ENCODE results near the gene TRNP1. TPM values are rescaled to one million over a fixed set of nuclear protein-coding genes. Genes with fewer than 3 reads are reported as not detected.
A peak's percentile ranks its signal among the peaks of the same experiment; 100 is the strongest.

TRNP1 gene
- total and polyA plus RNA-seq, 4 donors: 15.0 to 30.8 (median 15.7) TPM

DNA sequence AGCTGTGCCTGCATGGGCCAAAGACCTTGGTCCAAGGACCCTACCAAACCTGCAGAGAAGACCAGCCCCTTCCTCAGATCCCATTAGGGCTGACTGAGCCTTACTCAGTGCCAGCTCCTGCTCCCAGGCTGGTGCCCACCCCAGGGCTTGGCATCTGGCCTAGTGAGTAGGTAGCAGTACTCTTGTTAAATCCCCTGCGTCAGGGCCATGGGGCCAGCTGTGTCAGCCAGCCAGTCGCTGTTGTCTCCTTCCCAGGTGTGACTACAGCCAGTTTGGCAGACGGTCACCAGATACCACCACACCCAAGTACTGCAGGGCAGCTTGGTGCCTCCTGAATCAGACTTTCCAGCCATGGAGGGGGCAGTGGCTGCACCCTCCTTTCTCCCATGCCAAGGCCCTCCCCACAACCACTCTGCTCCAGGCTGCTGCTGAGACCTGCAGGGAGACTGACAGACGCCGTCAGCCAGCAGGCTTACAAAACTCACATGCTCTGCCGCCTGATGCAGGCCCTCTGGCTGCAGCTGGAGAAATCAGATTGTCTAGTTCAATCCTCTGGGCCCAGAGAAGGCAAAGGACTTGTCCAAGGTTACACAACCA lies 16.2 kb downstream of the TRNP1 start:
- Histone ChIP-seq H3K27ac (ENCODE audit: low read depth in 1 of 2, low read length in 2 of 2) (peak overlapping the region; percentile 52 to 85), H3K4me3 (ENCODE audit: low read length in 2 of 2) (peak overlapping the region; percentile 85 to 88), H3K9me3 (ENCODE audit: control insufficient read depth, low read length) (no peaks in the 10 kb centered on the region), H3K27me3 (ENCODE audit: control insufficient read depth in 1 of 2, insufficient read depth in 2 of 2, low read length in 1 of 2) (no peaks in the 10 kb centered on the region), H3K4me1 (ENCODE audit: control insufficient read depth in 1 of 2, insufficient read depth in 2 of 2, low read length in 2 of 2) (no peaks in the 10 kb centered on the region), H3K36me3 (ENCODE audit: control insufficient read depth in 1 of 2, insufficient read depth in 2 of 2, low read length in 1 of 2) (peaks cover 0 to 9% of the 10 kb centered on the region in 2 donors)
- 8 to 10% methylated on average over 6 of the region's 6 CpGs for WGBS, 2 donors
- peak in 1 of 2 donors; percentile 57 for DNase-seq
- no peak for ATAC-seq (ENCODE audit: low FRiP score)
- intact Hi-C loops (cut with DNase I): loop anchor here in 1 of 2 donors (1.0 kb wide), 1 partner anchor 8 kb away; no protein-coding TSS in a partner anchor

DNA sequence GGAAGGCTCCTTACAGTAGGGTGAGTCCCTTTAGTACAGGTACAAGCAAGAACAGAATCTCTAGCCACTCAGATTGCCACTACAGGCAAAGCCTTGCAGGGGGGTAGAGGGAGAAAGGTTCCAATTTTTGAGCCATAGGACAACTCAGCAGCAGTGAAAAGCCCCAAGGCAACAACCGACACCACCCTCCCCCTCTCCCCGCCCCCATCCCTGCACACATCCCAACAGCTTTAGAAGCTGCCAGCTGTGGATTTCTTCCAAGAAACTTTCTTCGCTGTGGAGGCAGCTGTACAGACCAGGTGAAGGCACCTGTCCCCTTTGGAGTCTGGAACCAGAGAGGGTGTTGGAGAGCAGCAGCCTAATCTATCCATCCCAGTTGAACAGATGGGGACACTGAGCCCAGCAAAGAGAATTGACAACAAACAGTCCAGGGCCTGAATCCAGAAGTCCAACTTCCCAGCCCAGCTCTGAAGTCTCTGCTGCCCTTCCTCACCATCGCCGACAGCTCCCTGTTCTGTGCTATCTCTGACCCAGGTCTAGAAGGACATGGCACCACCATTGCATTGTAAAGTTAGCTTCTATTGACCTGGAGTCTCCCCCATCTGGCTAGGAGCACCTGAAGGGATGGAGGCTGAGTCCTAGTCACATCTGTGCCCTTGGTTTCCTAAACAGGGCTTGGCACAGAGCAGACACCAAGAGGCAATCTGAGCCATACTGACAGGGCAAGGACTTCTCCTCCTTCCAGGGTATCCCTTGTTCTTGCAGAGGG lies 16.9 kb downstream of the TRNP1 start:
- peak overlapping the region; percentile 85 to 88 for H3K4me3 ChIP-seq (ENCODE audit: low read length in 2 of 2)
- intact Hi-C loops (cut with DNase I): loop anchor here in 1 of 2 donors (1.0 kb wide), 1 partner anchor 9 kb away; no protein-coding TSS in a partner anchor
- peaks cover 0 to 9% of the 10 kb centered on the region in 2 donors for H3K36me3 ChIP-seq (ENCODE audit: control insufficient read depth in 1 of 2, insufficient read depth in 2 of 2, low read length in 1 of 2)
- H3K4me1 ChIP-seq (ENCODE audit: control insufficient read depth in 1 of 2, insufficient read depth in 2 of 2, low read length in 2 of 2): no peaks in the 10 kb centered on the region
- no peaks in the 10 kb centered on the region for H3K9me3 ChIP-seq (ENCODE audit: control insufficient read depth, low read length)
- H3K27ac ChIP-seq (ENCODE audit: low read depth in 1 of 2, low read length in 2 of 2): peak overlapping the region; percentile 52 to 85
- no peak for DNase-seq
- 19 to 28% methylated on average over 5 of the region's 5 CpGs for WGBS, 2 donors
- H3K27me3 ChIP-seq (ENCODE audit: control insufficient read depth in 1 of 2, insufficient read depth in 2 of 2, low read length in 1 of 2): no peaks in the 10 kb centered on the region
- no peak for ATAC-seq (ENCODE audit: low FRiP score)

GRCh38 chr1:27011058-27011764 lies 17.7 kb downstream of the TRNP1 start:
- peak overlapping the region; percentile 52 to 85 for H3K27ac ChIP-seq (ENCODE audit: low read depth in 1 of 2, low read length in 2 of 2)
- H3K27me3 ChIP-seq (ENCODE audit: control insufficient read depth in 1 of 2, insufficient read depth in 2 of 2, low read length in 1 of 2): no peaks in the 10 kb centered on the region
- H3K9me3 ChIP-seq (ENCODE audit: control insufficient read depth, low read length): no peaks in the 10 kb centered on the region
- ATAC-seq (ENCODE audit: low FRiP score) (no peak), DNase-seq (peak; percentile 79 to 93)
- intact Hi-C loops (cut with DNase I): no loop called here
- no peaks in the 10 kb centered on the region for H3K4me1 ChIP-seq (ENCODE audit: control insufficient read depth in 1 of 2, insufficient read depth in 2 of 2, low read length in 2 of 2)
- H3K36me3 ChIP-seq (ENCODE audit: control insufficient read depth in 1 of 2, insufficient read depth in 2 of 2, low read length in 1 of 2): peaks cover 0 to 4% of the 10 kb centered on the region in 2 donors
- WGBS, 2 donors: 22 to 24% methylated on average over 15 of the region's 15 CpGs
- peak overlapping the region; percentile 85 to 88 for H3K4me3 ChIP-seq (ENCODE audit: low read length in 2 of 2)

GRCh38 chr1:27011976-27012563 lies 18.6 kb downstream of the TRNP1 start:
- no peaks in the 10 kb centered on the region for H3K36me3 ChIP-seq (ENCODE audit: control insufficient read depth in 1 of 2, insufficient read depth in 2 of 2, low read length in 1 of 2)
- WGBS, 2 donors: 8 to 16% methylated on average over 24 of the region's 24 CpGs
- H3K27me3 ChIP-seq (ENCODE audit: control insufficient read depth in 1 of 2, insufficient read depth in 2 of 2, low read length in 1 of 2): no peaks in the 10 kb centered on the region
- no peaks in the 10 kb centered on the region for H3K9me3 ChIP-seq (ENCODE audit: control insufficient read depth, low read length)
- H3K27ac ChIP-seq (ENCODE audit: low read depth in 1 of 2, low read length in 2 of 2): peak overlapping the region in 1 of 2 donors; percentile 85
- intact Hi-C loops (cut with DNase I): loop anchor here in 1 of 2 donors (2.0 kb wide), 1 partner anchor 15 kb away; no protein-coding TSS in a partner anchor
- H3K4me1 ChIP-seq (ENCODE audit: control insufficient read depth in 1 of 2, insufficient read depth in 2 of 2, low read length in 2 of 2): no peaks in the 10 kb centered on the region
- DNase-seq (peak in 1 of 2 donors; percentile 56), ATAC-seq (ENCODE audit: low FRiP score) (peak; percentile 1)
- H3K4me3 ChIP-seq (ENCODE audit: low read length in 2 of 2): peak overlapping the region; percentile 85 to 88

- H3K9me3 ChIP-seq (ENCODE audit: control insufficient read depth, low read length): no peaks in the 10 kb centered on the region
- H3K4me1 ChIP-seq (ENCODE audit: control insufficient read depth in 1 of 2, insufficient read depth in 2 of 2, low read length in 2 of 2): no peaks in the 10 kb centered on the region
- WGBS, 2 donors: 49 to 80% methylated on average over 2 to 3 of the region's 3 CpGs
- no peak overlapping the region for H3K27ac ChIP-seq (ENCODE audit: low read depth in 1 of 2, low read length in 2 of 2)
- DNase-seq (no peak), ATAC-seq (ENCODE audit: low FRiP score) (no peak)
- no peak overlapping the region for H3K4me3 ChIP-seq (ENCODE audit: low read length in 2 of 2)
- intact Hi-C loops (cut with DNase I): no loop called here
- H3K36me3 ChIP-seq (ENCODE audit: control insufficient read depth in 1 of 2, insufficient read depth in 2 of 2, low read length in 1 of 2): no peaks in the 10 kb centered on the region
- no peaks in the 10 kb centered on the region for H3K27me3 ChIP-seq (ENCODE audit: control insufficient read depth in 1 of 2, insufficient read depth in 2 of 2, low read length in 1 of 2)
Observed at GRCh38 chr1:27015260-27015659, 21.8 kb downstream of the TRNP1 start.

GRCh38 chr1:27016376-27016775 lies 22.9 kb downstream of the TRNP1 start:
- no peaks in the 10 kb centered on the region for H3K36me3 ChIP-seq (ENCODE audit: control insufficient read depth in 1 of 2, insufficient read depth in 2 of 2, low read length in 1 of 2)
- DNase-seq (no peak), ATAC-seq (ENCODE audit: low FRiP score) (no peak)
- no peaks in the 10 kb centered on the region for H3K4me1 ChIP-seq (ENCODE audit: control insufficient read depth in 1 of 2, insufficient read depth in 2 of 2, low read length in 2 of 2)
- H3K27me3 ChIP-seq (ENCODE audit: control insufficient read depth in 1 of 2, insufficient read depth in 2 of 2, low read length in 1 of 2): no peaks in the 10 kb centered on the region
- 100% methylated on average over 1 of the region's 1 CpG for WGBS, 2 donors
- no peaks in the 10 kb centered on the region for H3K9me3 ChIP-seq (ENCODE audit: control insufficient read depth, low read length)
- intact Hi-C loops (cut with DNase I): no loop called here
- H3K4me3 ChIP-seq (ENCODE audit: low read length in 2 of 2): no peak overlapping the region
- H3K27ac ChIP-seq (ENCODE audit: low read depth in 1 of 2, low read length in 2 of 2): no peak overlapping the region

DNA sequence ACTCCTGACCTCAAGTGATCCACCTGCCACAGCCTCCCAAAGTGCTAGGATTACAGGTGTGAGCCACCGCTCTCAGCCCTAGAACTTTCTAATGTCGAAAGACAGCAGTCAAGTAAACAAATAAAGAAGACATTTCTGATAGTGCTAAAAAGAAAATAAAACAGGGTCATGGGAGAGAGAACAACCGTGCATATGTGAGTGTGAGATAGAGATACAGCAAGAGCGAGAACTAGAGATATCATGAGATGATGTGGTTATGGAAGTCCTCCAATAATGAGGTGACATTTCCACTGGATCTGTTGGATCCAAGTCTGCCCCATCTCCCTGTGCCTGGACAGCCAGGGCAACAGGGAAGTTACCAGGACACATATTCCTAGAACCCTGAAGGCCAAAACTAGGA lies 23.7 kb downstream of the TRNP1 start:
- ATAC-seq (ENCODE audit: low FRiP score) (no peak), DNase-seq (no peak)
- 91 to 93% methylated on average over 4 of the region's 4 CpGs for WGBS, 2 donors
- no peak overlapping the region for H3K27ac ChIP-seq (ENCODE audit: low read depth in 1 of 2, low read length in 2 of 2)
- H3K9me3 ChIP-seq (ENCODE audit: control insufficient read depth, low read length): no peaks in the 10 kb centered on the region
- H3K4me3 ChIP-seq (ENCODE audit: low read length in 2 of 2): no peak overlapping the region
- H3K36me3 ChIP-seq (ENCODE audit: control insufficient read depth in 1 of 2, insufficient read depth in 2 of 2, low read length in 1 of 2): no peaks in the 10 kb centered on the region
- no peaks in the 10 kb centered on the region for H3K27me3 ChIP-seq (ENCODE audit: control insufficient read depth in 1 of 2, insufficient read depth in 2 of 2, low read length in 1 of 2)
- H3K4me1 ChIP-seq (ENCODE audit: control insufficient read depth in 1 of 2, insufficient read depth in 2 of 2, low read length in 2 of 2): no peaks in the 10 kb centered on the region
- intact Hi-C loops (cut with DNase I): no loop called here

DNA sequence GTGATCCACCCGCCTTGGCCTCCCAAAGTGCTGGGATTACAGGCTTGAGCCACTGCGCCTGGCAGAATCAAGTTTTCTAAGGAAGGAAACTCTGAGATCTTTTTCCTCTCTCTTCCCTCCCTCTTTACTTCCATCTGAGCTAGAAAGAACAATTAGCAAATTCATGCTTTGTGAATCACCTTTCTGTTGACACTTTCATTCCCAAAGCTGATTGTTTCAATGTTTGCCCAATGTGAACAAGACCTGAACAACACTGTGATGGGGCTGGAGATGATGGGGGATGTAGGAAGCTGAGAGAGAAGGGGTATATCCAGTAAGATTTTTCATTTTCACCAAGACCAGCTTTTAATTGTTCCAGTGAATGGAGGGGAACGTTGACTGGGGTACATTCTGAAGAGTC lies 24.8 kb downstream of the TRNP1 start:
- ATAC-seq (ENCODE audit: low FRiP score) (no peak), DNase-seq (no peak)
- H3K4me1 ChIP-seq (ENCODE audit: control insufficient read depth in 1 of 2, insufficient read depth in 2 of 2, low read length in 2 of 2): no peaks in the 10 kb centered on the region
- no peaks in the 10 kb centered on the region for H3K9me3 ChIP-seq (ENCODE audit: control insufficient read depth, low read length)
- WGBS, 2 donors: 90 to 91% methylated on average over 3 of the region's 3 CpGs
- H3K4me3 ChIP-seq (ENCODE audit: low read length in 2 of 2): no peak overlapping the region
- H3K36me3 ChIP-seq (ENCODE audit: control insufficient read depth in 1 of 2, insufficient read depth in 2 of 2, low read length in 1 of 2): no peaks in the 10 kb centered on the region
- H3K27me3 ChIP-seq (ENCODE audit: control insufficient read depth in 1 of 2, insufficient read depth in 2 of 2, low read length in 1 of 2): no peaks in the 10 kb centered on the region
- intact Hi-C loops (cut with DNase I): no loop called here
- H3K27ac ChIP-seq (ENCODE audit: low read depth in 1 of 2, low read length in 2 of 2): no peak overlapping the region

Data from aorta (tissue), 5 donors.